Measurements from ENCODE around the gene BRF1. TPM values are rescaled to one million over a fixed set of nuclear protein-coding genes. Genes with fewer than 3 reads are reported as not detected.

BRF1 gene
- total RNA-seq, 1 experiment from 2014 or later, result 41.8 TPM

- no peaks in the 10 kb centered on the region for H3K4me1 ChIP-seq (ENCODE audit: insufficient read depth, low read length, poor library complexity, severe bottlenecking)
- H3K9me3 ChIP-seq (ENCODE audit: low read depth, low read length, poor library complexity, severe bottlenecking), result no peaks in the 10 kb centered on the region
- ChIA-PET CTCF (no interaction called here), POLR2A (ENCODE audit: low non-redundant PET) (no interaction called here)
- no TSS peak for BruUV-seq (replicated peaks)
- H3K27me3 ChIP-seq (replicated peaks; ENCODE audit: insufficient read depth, low read depth, low read length, poor library complexity), result no peaks in the 10 kb centered on the region
- DNase-seq (ENCODE audit: low spot score), result no peak
- H3K27ac ChIP-seq (ENCODE audit: low read depth, low read length, poor library complexity, severe bottlenecking), result no peak overlapping the region
- intact Hi-C loops (cut with micrococcal nuclease; ENCODE audit: unreplicated experiment), result no loop called here
- H3K4me3 ChIP-seq (ENCODE audit: low read depth, low read length, poor library complexity, severe bottlenecking), result no peak overlapping the region
- peaks cover 3% of the 10 kb centered on the region for H3K36me3 ChIP-seq (ENCODE audit: insufficient read depth, low read length, poor library complexity, severe bottlenecking)
- TF ChIP-seq CTCF (conservative IDR thresholded peaks at IDR 0.05; ENCODE audit: low read depth, low read length) (no peak), EZH2 (IDR thresholded peaks at IDR 0.05; ENCODE audit: borderline replicate concordance, low read depth, low read length, poor library complexity, severe bottlenecking) (no peak)
Measured at GRCh38 chr14:105213361-105213760, 87.4 kb downstream of the BRF1 start.

- H3K36me3 ChIP-seq (ENCODE audit: insufficient read depth, low read length, poor library complexity, severe bottlenecking), result no peaks in the 10 kb centered on the region
- DNase-seq (ENCODE audit: low spot score), result no peak
- POLR2A ChIA-PET (ENCODE audit: low non-redundant PET), result no interaction called here
- no peaks in the 10 kb centered on the region for H3K4me1 ChIP-seq (ENCODE audit: insufficient read depth, low read length, poor library complexity, severe bottlenecking)
- no peak overlapping the region for H3K4me3 ChIP-seq (ENCODE audit: low read depth, low read length, poor library complexity, severe bottlenecking)
- intact Hi-C loops (cut with micrococcal nuclease; ENCODE audit: unreplicated experiment), result no loop called here
- H3K27ac ChIP-seq (ENCODE audit: low read depth, low read length, poor library complexity, severe bottlenecking), result no peak overlapping the region
- no peaks in the 10 kb centered on the region for H3K27me3 ChIP-seq (replicated peaks; ENCODE audit: insufficient read depth, low read depth, low read length, poor library complexity)
- H3K9me3 ChIP-seq (ENCODE audit: low read depth, low read length, poor library complexity, severe bottlenecking), result no peaks in the 10 kb centered on the region
- CTCF ChIA-PET, result no interaction called here
- BruUV-seq (replicated peaks), result no TSS peak
- TF ChIP-seq CTCF (conservative IDR thresholded peaks at IDR 0.05; ENCODE audit: low read depth, low read length) (no peak), EZH2 (IDR thresholded peaks at IDR 0.05; ENCODE audit: borderline replicate concordance, low read depth, low read length, poor library complexity, severe bottlenecking) (no peak)
Measured at GRCh38 chr14:105212541-105213300, 88.1 kb downstream of the BRF1 start.

GRCh38 chr14:105211758-105212089 is 89.1 kb downstream of the BRF1 start:
- H3K36me3 ChIP-seq (ENCODE audit: insufficient read depth, low read length, poor library complexity, severe bottlenecking), result no peaks in the 10 kb centered on the region
- TF ChIP-seq CTCF (conservative IDR thresholded peaks at IDR 0.05; ENCODE audit: low read depth, low read length) (no peak), EZH2 (IDR thresholded peaks at IDR 0.05; ENCODE audit: borderline replicate concordance, low read depth, low read length, poor library complexity, severe bottlenecking) (no peak)
- no peak for DNase-seq (ENCODE audit: low spot score)
- H3K27ac ChIP-seq (ENCODE audit: low read depth, low read length, poor library complexity, severe bottlenecking), result no peak overlapping the region
- no peaks in the 10 kb centered on the region for H3K27me3 ChIP-seq (replicated peaks; ENCODE audit: insufficient read depth, low read depth, low read length, poor library complexity)
- intact Hi-C loops (cut with micrococcal nuclease; ENCODE audit: unreplicated experiment), result no loop called here
- ChIA-PET CTCF (no interaction called here), POLR2A (ENCODE audit: low non-redundant PET) (no interaction called here)
- BruUV-seq (replicated peaks), result no TSS peak
- H3K4me1 ChIP-seq (ENCODE audit: insufficient read depth, low read length, poor library complexity, severe bottlenecking), result no peaks in the 10 kb centered on the region
- no peaks in the 10 kb centered on the region for H3K9me3 ChIP-seq (ENCODE audit: low read depth, low read length, poor library complexity, severe bottlenecking)
- no peak overlapping the region for H3K4me3 ChIP-seq (ENCODE audit: low read depth, low read length, poor library complexity, severe bottlenecking)

All from A673 (cell line).